CD8-positive, alpha-beta memory T cell (primary cell): ENCODE data around the gene NEUROG3. TPM values are rescaled to one million over a fixed set of nuclear protein-coding genes. Genes with fewer than 3 reads are reported as not detected.
"Not testable (repeated sequence)": the region's sequence is repeated elsewhere in the genome, so short reads cannot be mapped to it uniquely, and the experiment has no call there.

Experiments used
- CTCF ChIA-PET: fragments of 350-600 bp; sonication (Branson Sonifier 250); formaldehyde crosslinking; loops from one replicate; lab custom pipeline; 2021; ENCODE audit warnings: antibody characterized with exemption; lab: Charles Lee
- POLR2A ChIA-PET: fragments of 350-600 bp; sonication (Branson Sonifier 250); formaldehyde crosslinking; loops from one replicate; lab custom pipeline; 2021; ENCODE audit warnings: antibody characterized with exemption; lab: Charles Lee
- DNase-seq, 5 donors: peaks; one replicate each; pipeline versions ENCODE4 v3.0.0 to v3.0.0-alpha.2; 2020 to 2022; ENCODE audit warnings: mixed read lengths in 1 of 5
- H3K27ac ChIP-seq: one replicate; pipeline ENCODE4 v1.7.0; 2013; ENCODE audit warnings: low read depth, mild to moderate bottlenecking, low read length, moderate library complexity
- H3K27me3 ChIP-seq: 2 replicates; pipeline ENCODE4 v1.7.0; 2013; ENCODE audit warnings: low read length, mild to moderate bottlenecking; ENCODE audit not compliant: insufficient read depth, poor library complexity, severe bottlenecking
- H3K36me3 ChIP-seq: 2 replicates; pipeline ENCODE4 v1.7.0; 2013; ENCODE audit warnings: mild to moderate bottlenecking, low read length, moderate library complexity; ENCODE audit not compliant: insufficient read depth
- H3K4me1 ChIP-seq: 2 replicates; pipeline ENCODE4 v1.7.0; 2013; ENCODE audit warnings: mild to moderate bottlenecking, low read length, moderate library complexity; ENCODE audit not compliant: insufficient read depth
- H3K4me3 ChIP-seq: 2 replicates; pipeline ENCODE4 v1.7.0; 2013; ENCODE audit warnings: mild to moderate bottlenecking, low read length
- H3K9me3 ChIP-seq: 2 replicates; pipeline ENCODE4 v1.7.0; 2013; ENCODE audit warnings: mild to moderate bottlenecking, low read length
- H3K27ac Mint-ChIP-seq, 8 donors: one replicate each; pipeline ENCODE4 v1.8.0; 2020 to 2021; ENCODE audit warnings: mixed read lengths in 8 of 8, mild to moderate bottlenecking in 6 of 8, inconsistent platforms in 3 of 8, moderate library complexity in 3 of 8
- H3K27me3 Mint-ChIP-seq, 2 donors: one replicate each; pipeline ENCODE4 v1.8.0; 2020 to 2021; ENCODE audit warnings: mixed read lengths in 2 of 2, mild to moderate bottlenecking in 1 of 2, moderate library complexity in 1 of 2
- H3K36me3 Mint-ChIP-seq, 3 donors: one replicate each; pipeline ENCODE4 v1.8.0; 2020 to 2021; ENCODE audit warnings: mixed read lengths in 3 of 3, inconsistent platforms in 1 of 3, mild to moderate bottlenecking in 1 of 3
- H3K4me1 Mint-ChIP-seq, 3 donors: one replicate each; pipeline ENCODE4 v1.8.0; 2020 to 2021; ENCODE audit warnings: mixed read lengths in 3 of 3, inconsistent platforms in 1 of 3, mild to moderate bottlenecking in 1 of 3
- H3K4me3 Mint-ChIP-seq, 7 donors: one replicate each; pipeline ENCODE4 v1.8.0; 2020 to 2021; ENCODE audit warnings: mixed read lengths in 7 of 7, mild to moderate bottlenecking in 6 of 7, moderate library complexity in 4 of 7, inconsistent platforms in 2 of 7
- H3K9me3 Mint-ChIP-seq, 5 donors: one replicate each; pipeline ENCODE4 v1.8.0; 2020 to 2022; ENCODE audit warnings: mixed read lengths in 5 of 5, mild to moderate bottlenecking in 3 of 5, moderate library complexity in 2 of 5, inconsistent platforms in 1 of 5
- polyA plus RNA-seq: library from polyadenylated mRNA; unstranded; fragments of 300-500 nt; fragmentation: Illumina TruSeq; gene quantifications from one replicate; pipeline ENCODE4 v1.2.3, GENCODE V29; 2021
- total RNA-seq, 2 experiments: library from RNA; stranded (reverse); gene quantifications; one replicate each; pipeline ENCODE4 v1.2.3, GENCODE V29; 2021

NEUROG3 gene
- total and polyA plus RNA-seq, 3 experiments from 2014 or later: 0.15 TPM; not detected in 2

DNA sequence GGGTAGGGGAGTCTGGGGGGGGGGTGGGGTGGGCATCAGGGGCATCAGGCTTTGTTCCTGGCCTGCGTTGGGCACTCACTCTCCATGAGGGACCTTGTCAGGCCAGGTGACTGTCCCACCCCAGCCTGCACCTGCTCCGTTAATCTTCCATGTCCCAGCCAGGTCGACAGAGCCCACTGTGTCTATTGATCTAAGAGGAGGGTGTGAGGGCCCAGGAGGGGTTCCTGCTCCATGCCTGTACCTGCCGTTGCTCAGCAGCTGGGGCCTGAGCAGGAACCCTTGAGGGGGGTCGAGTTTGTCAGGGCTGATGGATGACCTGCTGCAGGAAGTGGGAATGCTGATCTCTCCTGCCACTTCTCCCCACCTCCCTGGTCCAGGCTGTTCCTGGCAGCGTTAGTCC is 18.6 kb downstream of the NEUROG3 start:
- no peak overlapping the region for H3K4me3 ChIP-seq
- peaks cover 7 to 39% of the 10 kb centered on the region in 2 donors for H3K27me3 Mint-ChIP-seq
- peaks cover 11 to 24% (median 12%) of the 10 kb centered on the region in 5 donors for H3K9me3 Mint-ChIP-seq
- no peak overlapping the region for H3K27ac Mint-ChIP-seq
- ChIA-PET POLR2A (no interaction called here), CTCF (no interaction called here)
- peaks cover 14% of the 10 kb centered on the region for H3K4me1 ChIP-seq
- H3K27me3 ChIP-seq: no peaks in the 10 kb centered on the region
- peaks cover 11 to 16% (median 13%) of the 10 kb centered on the region in 3 donors for H3K4me1 Mint-ChIP-seq
- no peak for DNase-seq
- no peak overlapping the region for H3K4me3 Mint-ChIP-seq
- peaks cover 0 to 3% (median 0%) of the 10 kb centered on the region in 3 donors for H3K36me3 Mint-ChIP-seq
- peaks cover 5% of the 10 kb centered on the region for H3K9me3 ChIP-seq
- H3K27ac ChIP-seq: no peak overlapping the region
- H3K36me3 ChIP-seq: no peaks in the 10 kb centered on the region

GRCh38 chr10:69553328-69553727 is 19.9 kb downstream of the NEUROG3 start:
- peaks cover 0 to 15% (median 2%) of the 10 kb centered on the region in 3 donors for H3K36me3 Mint-ChIP-seq
- Histone ChIP-seq H3K9me3 (peaks cover 9% of the 10 kb centered on the region), H3K36me3 (no peaks in the 10 kb centered on the region), H3K4me1 (peaks cover 3% of the 10 kb centered on the region), H3K27ac (no peak overlapping the region), H3K27me3 (no peaks in the 10 kb centered on the region), H3K4me3 (no peak overlapping the region)
- H3K4me1 Mint-ChIP-seq: peaks cover 4% of the 10 kb centered on the region in 3 donors
- no peak overlapping the region for H3K27ac Mint-ChIP-seq
- ChIA-PET CTCF (no interaction called here), POLR2A (no interaction called here)
- H3K27me3 Mint-ChIP-seq: peaks cover 5 to 42% of the 10 kb centered on the region in 2 donors
- no peak for DNase-seq
- H3K4me3 Mint-ChIP-seq: peak overlapping the region in 1 of 7 donors; percentile 72
- H3K9me3 Mint-ChIP-seq: peaks cover 19 to 36% (median 22%) of the 10 kb centered on the region in 5 donors

DNA sequence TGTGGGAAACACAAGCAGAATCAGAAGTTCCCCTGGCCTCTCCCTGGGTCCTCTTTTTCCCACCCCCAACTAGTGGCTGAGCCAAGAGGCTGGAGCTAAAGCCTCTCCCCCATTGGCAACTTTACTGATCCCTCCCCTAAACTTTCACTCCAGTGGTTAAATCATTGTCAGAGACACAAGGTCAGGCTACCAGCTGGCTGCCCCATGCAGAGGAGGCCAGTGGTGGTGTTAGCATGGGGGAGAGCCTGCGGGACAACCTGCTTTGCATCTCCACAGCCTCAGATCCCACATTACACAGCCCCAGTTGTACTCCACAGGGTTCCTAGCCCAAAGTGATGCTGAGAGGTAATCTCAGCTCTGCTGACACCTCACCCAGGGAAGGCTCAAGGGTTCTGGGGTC is 21.0 kb downstream of the NEUROG3 start:
- H3K4me3 ChIP-seq: no peak overlapping the region
- H3K27ac ChIP-seq: no peak overlapping the region
- H3K9me3 ChIP-seq: peaks cover 9% of the 10 kb centered on the region
- Mint-ChIP-seq H3K4me3 (no peak overlapping the region), H3K27me3 (peaks cover 5 to 51% of the 10 kb centered on the region in 2 donors), H3K27ac (no peak overlapping the region), H3K4me1 (no peaks in the 10 kb centered on the region), H3K36me3 (peaks cover 0 to 23% (median 3%) of the 10 kb centered on the region in 3 donors), H3K9me3 (peaks cover 21 to 42% (median 28%) of the 10 kb centered on the region in 5 donors)
- no peaks in the 10 kb centered on the region for H3K4me1 ChIP-seq
- H3K27me3 ChIP-seq: no peaks in the 10 kb centered on the region
- CTCF ChIA-PET: no interaction called here
- POLR2A ChIA-PET: no interaction called here
- no peaks in the 10 kb centered on the region for H3K36me3 ChIP-seq
- DNase-seq: no peak

- H3K4me3 Mint-ChIP-seq: no peak overlapping the region
- Histone ChIP-seq H3K27ac (no peak overlapping the region), H3K4me1 (no peaks in the 10 kb centered on the region), H3K27me3 (no peaks in the 10 kb centered on the region), H3K36me3 (no peaks in the 10 kb centered on the region), H3K4me3 (no peak overlapping the region), H3K9me3 (peaks cover 9% of the 10 kb centered on the region)
- peaks cover 21 to 42% (median 28%) of the 10 kb centered on the region in 5 donors for H3K9me3 Mint-ChIP-seq
- POLR2A ChIA-PET: no interaction called here
- DNase-seq: no peak
- H3K27ac Mint-ChIP-seq: no peak overlapping the region
- no peaks in the 10 kb centered on the region for H3K4me1 Mint-ChIP-seq
- H3K36me3 Mint-ChIP-seq: peaks cover 0 to 31% (median 12%) of the 10 kb centered on the region in 3 donors
- CTCF ChIA-PET: interaction anchor here (0.8 kb wide), 1 partner anchor 14 kb away, joined by 3 read pairs; no protein-coding TSS in a partner anchor
- peaks cover 5 to 51% of the 10 kb centered on the region in 2 donors for H3K27me3 Mint-ChIP-seq
These were observed 23.3 kb downstream of the NEUROG3 start for GRCh38 chr10:69549959-69550358.

- POLR2A ChIA-PET: no interaction called here
- Mint-ChIP-seq H3K4me1 (no peaks in the 10 kb centered on the region), H3K27me3 (peaks cover 14 to 40% of the 10 kb centered on the region in 2 donors), H3K36me3 (peaks cover 0 to 27% (median 5%) of the 10 kb centered on the region in 3 donors), H3K4me3 (no peak overlapping the region), H3K9me3 (peaks cover 2 to 22% (median 15%) of the 10 kb centered on the region in 5 donors), H3K27ac (no peak overlapping the region)
- Histone ChIP-seq H3K9me3 (no peaks in the 10 kb centered on the region), H3K27ac (no peak overlapping the region), H3K4me3 (no peak overlapping the region), H3K27me3 (no peaks in the 10 kb centered on the region), H3K36me3 (no peaks in the 10 kb centered on the region), H3K4me1 (no peaks in the 10 kb centered on the region)
- DNase-seq: no peak
- CTCF ChIA-PET: no interaction called here
These were observed 31.8 kb downstream of the NEUROG3 start for GRCh38 chr10:69541463-69541862.

DNA sequence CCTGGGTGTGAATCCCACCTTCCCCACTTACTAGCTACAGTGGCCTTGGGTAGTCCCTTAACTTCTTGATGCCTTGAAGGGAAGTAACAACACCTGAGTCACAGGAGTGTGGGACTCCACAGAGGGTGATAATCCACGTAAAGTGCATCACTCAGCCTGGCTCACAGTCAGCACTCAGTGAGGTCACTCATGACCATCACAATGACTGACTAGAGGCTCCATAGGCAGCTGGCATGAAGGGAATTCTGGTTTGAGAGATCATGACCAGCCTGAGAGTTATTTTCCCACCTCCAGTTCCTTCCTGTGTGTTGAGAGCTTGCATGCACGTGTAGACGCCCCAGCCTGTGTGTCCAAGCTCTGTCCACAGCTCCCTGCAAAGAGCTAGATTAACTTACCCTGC is 34.8 kb downstream of the NEUROG3 start:
- Mint-ChIP-seq H3K36me3 (peaks cover 0 to 28% (median 0%) of the 10 kb centered on the region in 3 donors), H3K4me3 (no peak overlapping the region), H3K27ac (no peak overlapping the region), H3K9me3 (peaks cover 2 to 26% (median 22%) of the 10 kb centered on the region in 5 donors), H3K27me3 (peaks cover 23 to 53% of the 10 kb centered on the region in 2 donors), H3K4me1 (no peaks in the 10 kb centered on the region)
- no peak overlapping the region for H3K4me3 ChIP-seq
- H3K36me3 ChIP-seq: no peaks in the 10 kb centered on the region
- no peaks in the 10 kb centered on the region for H3K27me3 ChIP-seq
- no peaks in the 10 kb centered on the region for H3K4me1 ChIP-seq
- ChIA-PET POLR2A (no interaction called here), CTCF (no interaction called here)
- no peaks in the 10 kb centered on the region for H3K9me3 ChIP-seq
- H3K27ac ChIP-seq: no peak overlapping the region
- DNase-seq: no peak

DNA sequence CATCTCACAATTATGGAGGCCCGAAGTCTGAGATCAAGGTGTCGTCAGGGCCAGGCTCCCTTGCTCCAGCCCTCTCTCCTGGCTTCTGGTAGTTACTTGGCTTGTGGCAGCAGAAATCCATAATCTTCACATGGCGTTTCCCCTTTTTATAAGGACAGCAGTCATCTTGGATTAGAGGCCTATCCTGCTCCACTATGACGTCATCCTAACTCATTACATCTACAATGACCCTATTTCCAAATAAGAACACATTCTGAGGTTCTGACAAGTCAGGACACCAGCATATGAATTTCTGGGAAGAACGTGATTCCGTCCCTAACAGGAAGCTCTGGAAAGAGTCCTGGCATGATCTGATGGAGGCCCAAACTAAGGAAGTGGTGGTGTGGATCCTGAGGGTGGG is 35.8 kb downstream of the NEUROG3 start:
- DNase-seq: no peak
- H3K27ac ChIP-seq: no peak overlapping the region
- no peak overlapping the region for H3K4me3 ChIP-seq
- Mint-ChIP-seq H3K27me3 (peaks cover 23 to 60% of the 10 kb centered on the region in 2 donors), H3K4me1 (no peaks in the 10 kb centered on the region), H3K9me3 (peaks cover 2 to 29% (median 22%) of the 10 kb centered on the region in 5 donors), H3K4me3 (no peak overlapping the region), H3K27ac (no peak overlapping the region), H3K36me3 (peaks cover 0 to 28% (median 0%) of the 10 kb centered on the region in 3 donors)
- POLR2A ChIA-PET: no interaction called here
- H3K27me3 ChIP-seq: no peaks in the 10 kb centered on the region
- CTCF ChIA-PET: no interaction called here
- H3K9me3 ChIP-seq: no peaks in the 10 kb centered on the region
- no peaks in the 10 kb centered on the region for H3K36me3 ChIP-seq
- no peaks in the 10 kb centered on the region for H3K4me1 ChIP-seq

GRCh38 chr10:69536521-69536920 is 36.7 kb downstream of the NEUROG3 start:
- H3K4me1 Mint-ChIP-seq, H3K36me3 ChIP-seq, H3K27me3 ChIP-seq, CTCF ChIA-PET, H3K4me3 Mint-ChIP-seq, H3K4me1 ChIP-seq, H3K9me3 ChIP-seq, DNase-seq, POLR2A ChIA-PET, H3K4me3 ChIP-seq, H3K27ac Mint-ChIP-seq, H3K27ac ChIP-seq: not testable (repeated sequence)
- Mint-ChIP-seq H3K27me3 (peaks cover 30 to 62% of the 10 kb centered on the region in 2 donors), H3K9me3 (peaks cover 2 to 23% (median 22%) of the 10 kb centered on the region in 5 donors), H3K36me3 (peaks cover 0 to 33% (median 0%) of the 10 kb centered on the region in 3 donors)
